Thoracic aorta (tissue), 2 donors: ENCODE results near the gene TNIK. TPM values are rescaled to one million over a fixed set of nuclear protein-coding genes. Genes with fewer than 3 reads are reported as not detected.
A peak's percentile ranks its signal among the peaks of the same experiment; 100 is the strongest.

Experiments used
- ATAC-seq: fragments of 150-250 bp; one replicate; pipeline ENCODE4 v1.8.0; 2017; ENCODE audit warnings: low read depth; ENCODE audit not compliant: insufficient number of reproducible peaks, low FRiP score
- DNase-seq: peaks from one replicate; pipeline ENCODE4 v3.0.0-alpha.2; 2020; ENCODE audit warnings: low spot score
- H3K27ac ChIP-seq, 2 donors: fragments of 200-600 bp; sonication (generic); 1 replicate in 1 of 2; 2 replicates in 1 of 2; pipeline ENCODE4 v1.5.1; 2016; ENCODE audit warnings: mild to moderate bottlenecking in 2 of 2, moderate library complexity in 2 of 2
- H3K27me3 ChIP-seq: fragments of 200-600 bp; sonication (generic); replicated peaks from 2 replicates; pipeline ENCODE4 v1.6.0; 2016; ENCODE audit warnings: mild to moderate bottlenecking; ENCODE audit not compliant: insufficient read depth
- H3K36me3 ChIP-seq: fragments of 200-600 bp; sonication (generic); one replicate; pipeline ENCODE4 v1.5.1; 2016
- H3K4me1 ChIP-seq, 2 donors: fragments of 200-600 bp; sonication (generic); 1 replicate in 1 of 2; 2 replicates in 1 of 2; pipeline versions ENCODE4 v1.5.1 to v1.6.0; 2016; ENCODE audit warnings: low read depth in 2 of 2, mild to moderate bottlenecking in 1 of 2; ENCODE audit not compliant: control insufficient read depth in 1 of 2
- H3K4me3 ChIP-seq: fragments of 200-600 bp; sonication (generic); 2 replicates; pipeline ENCODE4 v1.5.1; 2016; ENCODE audit warnings: mild to moderate bottlenecking
- H3K9me3 ChIP-seq: fragments of 200-600 bp; sonication (generic); 2 replicates; pipeline ENCODE4 v1.5.1; 2016
- total RNA-seq, 2 donors: library from RNA; depleted of rRNA; stranded (reverse); fragments of >200 nt; gene quantifications; one replicate each; pipeline versions ENCODE4 v1.1.0 to v1.2.3, GENCODE V29; 2016
- TF ChIP-seq, protein P1 (sequence below): fragments of 200-600 bp; sonication (generic); IDR thresholded peaks from one replicate; pipeline ENCODE4 v1.5.1; 2019; ENCODE audit warnings: antibody characterized with exemption

Gene TNIK
- total RNA-seq, 2 donors from 2014 or later, result 18.3 to 21.7 TPM

DNA sequence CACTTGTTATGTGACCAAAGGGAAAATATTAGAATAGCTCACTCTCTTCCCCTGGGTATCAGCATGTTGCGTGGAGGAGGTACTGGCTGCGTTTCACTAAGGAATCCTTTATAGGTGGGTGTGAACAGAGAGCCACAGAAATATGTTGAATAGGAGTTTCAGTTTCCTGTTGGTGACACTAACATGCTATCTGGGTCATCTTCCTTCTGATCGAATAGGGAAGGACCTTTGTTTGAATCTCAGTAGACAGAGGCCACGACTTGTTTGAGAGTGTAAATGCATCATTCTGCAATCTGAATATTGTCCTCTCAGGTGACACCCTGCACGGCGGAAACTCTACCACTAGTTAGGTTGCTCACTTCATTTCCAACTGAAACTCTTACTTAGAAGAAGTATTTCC lies 275.8 kb downstream of the TNIK start:
- TF ChIP-seq, protein P1, sequence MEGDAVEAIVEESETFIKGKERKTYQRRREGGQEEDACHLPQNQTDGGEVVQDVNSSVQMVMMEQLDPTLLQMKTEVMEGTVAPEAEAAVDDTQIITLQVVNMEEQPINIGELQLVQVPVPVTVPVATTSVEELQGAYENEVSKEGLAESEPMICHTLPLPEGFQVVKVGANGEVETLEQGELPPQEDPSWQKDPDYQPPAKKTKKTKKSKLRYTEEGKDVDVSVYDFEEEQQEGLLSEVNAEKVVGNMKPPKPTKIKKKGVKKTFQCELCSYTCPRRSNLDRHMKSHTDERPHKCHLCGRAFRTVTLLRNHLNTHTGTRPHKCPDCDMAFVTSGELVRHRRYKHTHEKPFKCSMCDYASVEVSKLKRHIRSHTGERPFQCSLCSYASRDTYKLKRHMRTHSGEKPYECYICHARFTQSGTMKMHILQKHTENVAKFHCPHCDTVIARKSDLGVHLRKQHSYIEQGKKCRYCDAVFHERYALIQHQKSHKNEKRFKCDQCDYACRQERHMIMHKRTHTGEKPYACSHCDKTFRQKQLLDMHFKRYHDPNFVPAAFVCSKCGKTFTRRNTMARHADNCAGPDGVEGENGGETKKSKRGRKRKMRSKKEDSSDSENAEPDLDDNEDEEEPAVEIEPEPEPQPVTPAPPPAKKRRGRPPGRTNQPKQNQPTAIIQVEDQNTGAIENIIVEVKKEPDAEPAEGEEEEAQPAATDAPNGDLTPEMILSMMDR, result no peak
- no peak overlapping the region for H3K4me3 ChIP-seq
- H3K9me3 ChIP-seq, result no peaks in the 10 kb centered on the region
- H3K27me3 ChIP-seq, result no peaks in the 10 kb centered on the region
- ATAC-seq (no peak), DNase-seq (no peak)
- H3K4me1 ChIP-seq, result peaks cover 3 to 35% of the 10 kb centered on the region in 2 donors
- no peaks in the 10 kb centered on the region for H3K36me3 ChIP-seq
- H3K27ac ChIP-seq, result peak overlapping the region in 1 of 2 donors; percentile 17

DNA sequence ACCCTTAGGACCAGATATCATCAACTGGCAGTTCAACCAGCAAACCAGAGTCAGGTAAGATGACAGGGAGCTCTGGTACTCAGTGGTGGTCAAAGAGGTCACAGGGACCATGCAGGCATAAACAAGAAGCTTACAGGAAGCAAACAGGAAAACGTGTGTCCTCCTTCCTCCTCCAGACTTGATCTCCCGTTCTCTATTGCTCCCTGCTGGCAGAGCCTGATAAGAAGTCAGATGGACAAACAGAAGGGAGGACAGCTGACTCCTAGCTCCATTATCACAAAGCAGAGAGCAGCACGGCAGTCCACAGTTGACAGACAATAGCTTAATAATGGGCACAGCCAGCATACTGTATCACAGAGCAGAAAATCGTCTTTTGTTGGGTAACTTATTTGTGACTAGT lies 277.2 kb downstream of the TNIK start:
- no peaks in the 10 kb centered on the region for H3K27me3 ChIP-seq
- TF ChIP-seq, protein P1, result no peak
- no peak overlapping the region for H3K27ac ChIP-seq
- H3K36me3 ChIP-seq, result no peaks in the 10 kb centered on the region
- H3K4me1 ChIP-seq, result peaks cover 3 to 35% of the 10 kb centered on the region in 2 donors
- no peaks in the 10 kb centered on the region for H3K9me3 ChIP-seq
- DNase-seq (no peak), ATAC-seq (no peak)
- H3K4me3 ChIP-seq, result no peak overlapping the region

DNA sequence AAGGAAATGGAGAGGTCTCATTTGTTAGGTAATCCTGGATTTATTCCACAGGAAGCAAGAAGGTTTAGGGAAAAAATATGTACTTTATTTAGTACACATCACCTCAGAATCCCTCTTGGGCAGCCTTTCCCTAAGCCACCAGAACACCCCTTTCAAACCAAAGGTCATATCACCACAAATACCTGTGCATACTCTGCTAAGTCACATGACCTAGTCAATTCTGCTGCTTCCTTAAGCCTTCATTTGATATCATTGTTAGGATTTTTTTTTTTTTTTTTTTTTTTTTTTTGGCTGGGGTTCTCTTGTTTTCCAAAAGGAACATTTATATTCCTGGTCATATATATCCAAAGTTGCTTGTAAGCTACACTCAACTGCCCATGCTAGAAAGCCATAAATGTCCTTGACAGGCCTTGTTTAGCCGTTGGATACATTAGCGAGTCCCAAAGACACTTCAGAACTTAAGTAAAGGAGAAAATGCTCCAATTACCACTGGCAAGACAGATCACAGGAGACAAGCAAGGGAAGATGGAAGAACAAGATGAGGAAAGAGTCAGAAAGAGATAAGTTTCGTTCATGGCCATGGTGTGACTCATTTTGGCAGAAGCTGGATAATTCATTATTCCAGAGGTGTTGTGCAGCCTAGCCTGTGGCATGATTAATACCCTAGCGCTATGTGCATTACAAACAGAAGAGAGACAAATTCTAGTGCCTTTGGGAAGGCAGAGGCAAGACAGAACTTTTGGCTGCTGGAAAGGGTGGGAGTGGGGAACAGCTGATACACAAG lies 278.1 kb downstream of the TNIK start:
- Histone ChIP-seq H3K27ac (no peak overlapping the region), H3K9me3 (no peaks in the 10 kb centered on the region), H3K36me3 (no peaks in the 10 kb centered on the region), H3K27me3 (no peaks in the 10 kb centered on the region), H3K4me3 (no peak overlapping the region), H3K4me1 (peaks cover 3 to 27% of the 10 kb centered on the region in 2 donors)
- DNase-seq (no peak), ATAC-seq (no peak)
- TF ChIP-seq, protein P1, result no peak

DNA sequence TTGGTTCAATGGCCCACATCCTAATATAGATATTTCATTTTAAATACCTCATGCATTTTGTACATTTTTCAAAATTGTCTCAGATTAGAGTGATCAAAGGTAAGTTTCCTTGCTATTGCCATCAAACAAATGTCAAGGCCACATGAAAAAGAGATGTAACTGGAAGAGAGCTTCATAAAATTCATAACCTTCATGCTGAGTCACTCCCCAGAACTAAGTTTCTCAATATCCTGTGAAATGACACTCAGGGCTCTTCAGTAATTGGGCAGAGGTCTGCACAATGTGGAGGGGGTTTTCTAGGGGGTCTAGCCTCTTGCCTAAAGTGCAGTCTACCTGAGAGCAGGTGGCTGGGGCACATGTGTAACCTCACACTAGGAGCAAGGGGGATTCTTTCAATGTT lies 281.5 kb downstream of the TNIK start:
- ATAC-seq, result no peak
- H3K4me1 ChIP-seq, result peaks cover 4 to 17% of the 10 kb centered on the region in 2 donors
- H3K4me3 ChIP-seq, result no peak overlapping the region
- no peaks in the 10 kb centered on the region for H3K36me3 ChIP-seq
- no peaks in the 10 kb centered on the region for H3K9me3 ChIP-seq
- H3K27me3 ChIP-seq, result no peaks in the 10 kb centered on the region
- H3K27ac ChIP-seq, result no peak overlapping the region
- TF ChIP-seq, protein P1, result no peak
- no peak for DNase-seq

DNA sequence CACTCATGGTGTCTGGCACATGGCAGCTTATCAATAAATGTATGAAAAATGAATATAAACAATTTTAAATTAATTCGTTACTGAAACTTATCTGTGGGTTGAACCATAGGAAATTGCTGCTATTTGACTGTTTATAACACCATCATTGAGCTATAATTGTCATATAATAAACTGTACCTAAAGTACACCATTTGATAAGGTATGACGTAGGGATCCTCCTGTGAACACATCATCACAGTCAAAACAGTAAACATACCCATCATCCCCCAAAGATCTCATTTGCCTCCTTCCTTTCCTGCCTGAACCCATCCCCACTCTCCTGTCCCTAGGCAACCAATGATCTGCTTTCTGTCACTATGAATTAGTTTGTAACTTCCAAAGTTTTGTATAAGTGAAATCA lies 282.7 kb downstream of the TNIK start:
- DNase-seq (no peak), ATAC-seq (no peak)
- no peak overlapping the region for H3K27ac ChIP-seq
- H3K9me3 ChIP-seq, result no peaks in the 10 kb centered on the region
- H3K36me3 ChIP-seq, result no peaks in the 10 kb centered on the region
- TF ChIP-seq, protein P1, result no peak
- no peak overlapping the region for H3K4me3 ChIP-seq
- no peaks in the 10 kb centered on the region for H3K27me3 ChIP-seq
- H3K4me1 ChIP-seq, result peaks cover 4 to 17% of the 10 kb centered on the region in 2 donors
